GM19452 (cell line): ENCODE data around the gene IFIT1.

Experiments
- ATAC-seq: cut with Tn5 transposase; IDR thresholded peaks from one replicate; pipeline ENCODE4 v1.9.1; 2021; ENCODE audit not compliant: unreplicated experiment

IFIT1 gene, protein sequence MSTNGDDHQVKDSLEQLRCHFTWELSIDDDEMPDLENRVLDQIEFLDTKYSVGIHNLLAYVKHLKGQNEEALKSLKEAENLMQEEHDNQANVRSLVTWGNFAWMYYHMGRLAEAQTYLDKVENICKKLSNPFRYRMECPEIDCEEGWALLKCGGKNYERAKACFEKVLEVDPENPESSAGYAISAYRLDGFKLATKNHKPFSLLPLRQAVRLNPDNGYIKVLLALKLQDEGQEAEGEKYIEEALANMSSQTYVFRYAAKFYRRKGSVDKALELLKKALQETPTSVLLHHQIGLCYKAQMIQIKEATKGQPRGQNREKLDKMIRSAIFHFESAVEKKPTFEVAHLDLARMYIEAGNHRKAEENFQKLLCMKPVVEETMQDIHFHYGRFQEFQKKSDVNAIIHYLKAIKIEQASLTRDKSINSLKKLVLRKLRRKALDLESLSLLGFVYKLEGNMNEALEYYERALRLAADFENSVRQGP

DNA sequence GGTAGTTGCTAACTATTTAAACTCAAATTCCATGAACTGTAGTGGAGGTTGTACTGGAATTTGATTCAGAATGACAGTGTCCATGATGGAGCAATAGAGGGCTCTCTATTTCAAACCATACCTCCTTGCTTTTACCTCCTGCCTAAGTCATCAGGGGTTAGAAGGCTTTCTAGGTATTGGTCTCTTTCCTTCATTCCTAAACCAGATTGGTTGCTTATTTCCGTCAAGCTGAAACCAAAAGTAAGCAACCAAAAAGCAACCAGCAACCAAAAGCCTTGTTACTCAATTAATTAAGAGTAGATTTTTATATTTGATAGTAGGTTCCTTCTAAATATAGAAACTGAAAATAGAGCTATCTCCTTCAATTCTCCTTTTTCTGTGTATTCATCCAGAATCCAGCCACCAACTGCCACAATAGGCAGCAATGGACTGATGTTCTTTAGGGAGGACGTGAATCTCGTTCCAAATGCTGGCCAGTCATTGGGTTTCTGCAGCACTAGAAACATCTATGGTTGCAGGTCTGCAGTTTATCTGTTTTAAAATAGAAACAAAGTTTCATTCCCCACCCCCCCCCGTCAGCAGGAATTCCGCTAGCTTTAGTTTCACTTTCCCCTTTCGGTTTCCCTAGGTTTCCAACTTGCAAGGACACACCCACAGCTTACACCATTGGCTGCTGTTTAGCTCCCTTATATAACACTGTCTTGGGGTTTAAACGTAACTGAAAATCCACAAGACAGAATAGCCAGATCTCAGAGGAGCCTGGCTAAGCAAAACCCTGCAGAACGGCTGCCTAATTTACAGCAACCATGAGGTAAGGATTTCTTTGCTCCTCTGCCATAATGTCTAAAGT, at the start of gene IFIT1:
Gene IFIT1, plus strand, starts transcription at position 717 of the 850 bp plus-strand sequence. Its CDS starts 90 bp downstream, at position 807.
- peak; percentile 83 for ATAC-seq

DNA sequence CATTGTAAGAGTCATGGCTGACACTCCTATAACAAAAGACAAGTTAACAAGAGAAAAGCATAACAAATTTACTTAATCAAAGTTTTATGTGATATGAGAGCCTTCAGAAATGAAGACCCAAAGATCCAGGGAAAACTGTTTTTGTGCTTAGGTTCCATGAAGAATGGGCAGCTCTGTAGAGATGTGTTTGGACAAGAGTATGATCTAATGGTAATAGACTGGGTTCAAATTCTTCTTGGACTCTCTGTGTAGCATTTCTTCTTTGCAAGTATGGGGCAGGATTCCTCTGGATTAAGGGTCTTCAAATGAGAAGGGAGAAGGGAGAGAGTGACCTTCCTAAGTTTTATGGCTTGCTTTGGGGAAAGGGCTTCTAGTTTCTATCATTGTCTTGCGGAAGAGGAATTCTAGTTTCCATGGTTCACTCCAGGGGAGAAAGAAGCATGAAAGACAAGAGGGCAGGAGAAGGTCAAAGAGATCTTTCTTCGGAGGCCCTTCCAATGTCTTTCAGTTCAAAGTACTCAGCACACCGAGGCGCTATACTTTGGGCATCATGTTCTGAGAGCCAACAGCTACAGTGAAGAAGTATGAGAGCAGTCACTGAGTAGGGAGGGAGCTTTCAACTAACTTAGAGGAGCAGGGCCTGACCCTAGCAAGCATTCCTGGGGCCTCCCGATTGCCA, 49.2 kb upstream of the IFIT1 start:
- ATAC-seq = no peak

DNA sequence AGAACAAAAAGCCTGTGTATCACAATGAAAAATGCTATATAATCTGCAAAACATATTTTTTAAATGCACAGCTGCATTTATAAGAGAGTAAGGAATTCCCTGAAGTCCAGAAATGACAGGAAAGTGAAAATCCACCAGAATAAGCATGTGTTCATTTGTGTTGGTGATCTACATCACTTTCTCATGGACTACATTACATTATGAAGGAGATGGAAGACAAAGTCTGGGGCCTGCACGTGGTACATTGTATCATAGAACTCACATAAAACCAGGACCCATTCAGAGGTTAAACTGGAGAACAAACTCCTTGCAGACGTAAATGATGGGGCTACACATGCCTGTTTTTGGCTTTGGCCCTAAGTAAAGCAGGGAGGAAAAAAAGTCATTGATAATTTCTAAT, 48.3 kb upstream of the IFIT1 start:
- ATAC-seq = no peak

DNA sequence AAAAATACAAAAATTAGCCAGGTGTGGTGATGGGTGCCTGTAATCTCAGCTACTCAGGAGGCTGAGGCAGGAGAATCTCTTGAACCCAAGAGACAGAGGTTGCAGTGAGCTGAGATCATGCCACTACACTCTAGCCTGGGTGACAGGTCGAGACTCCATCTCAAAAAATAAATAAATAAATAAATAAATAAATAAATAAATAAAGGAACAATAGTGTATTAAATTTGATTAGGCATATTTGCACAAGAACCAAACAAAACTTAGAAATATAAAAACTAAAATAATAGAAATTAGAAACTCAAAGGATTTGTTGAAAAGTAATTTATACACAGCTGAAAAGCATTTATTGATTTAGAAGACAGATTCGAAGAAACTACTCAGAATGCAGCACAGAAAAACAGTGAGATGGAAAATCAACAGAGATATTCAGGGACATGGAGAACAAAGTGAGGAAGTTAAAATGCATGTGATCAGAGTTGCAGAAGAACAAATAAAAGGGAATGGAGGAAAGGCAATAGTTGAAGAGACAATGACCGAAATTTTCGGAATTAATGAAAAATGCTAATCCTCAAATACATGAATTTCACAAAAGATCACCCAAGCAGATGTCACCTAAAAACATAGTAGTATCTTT, 46.9 kb upstream of the IFIT1 start:
- ATAC-seq = no peak

DNA sequence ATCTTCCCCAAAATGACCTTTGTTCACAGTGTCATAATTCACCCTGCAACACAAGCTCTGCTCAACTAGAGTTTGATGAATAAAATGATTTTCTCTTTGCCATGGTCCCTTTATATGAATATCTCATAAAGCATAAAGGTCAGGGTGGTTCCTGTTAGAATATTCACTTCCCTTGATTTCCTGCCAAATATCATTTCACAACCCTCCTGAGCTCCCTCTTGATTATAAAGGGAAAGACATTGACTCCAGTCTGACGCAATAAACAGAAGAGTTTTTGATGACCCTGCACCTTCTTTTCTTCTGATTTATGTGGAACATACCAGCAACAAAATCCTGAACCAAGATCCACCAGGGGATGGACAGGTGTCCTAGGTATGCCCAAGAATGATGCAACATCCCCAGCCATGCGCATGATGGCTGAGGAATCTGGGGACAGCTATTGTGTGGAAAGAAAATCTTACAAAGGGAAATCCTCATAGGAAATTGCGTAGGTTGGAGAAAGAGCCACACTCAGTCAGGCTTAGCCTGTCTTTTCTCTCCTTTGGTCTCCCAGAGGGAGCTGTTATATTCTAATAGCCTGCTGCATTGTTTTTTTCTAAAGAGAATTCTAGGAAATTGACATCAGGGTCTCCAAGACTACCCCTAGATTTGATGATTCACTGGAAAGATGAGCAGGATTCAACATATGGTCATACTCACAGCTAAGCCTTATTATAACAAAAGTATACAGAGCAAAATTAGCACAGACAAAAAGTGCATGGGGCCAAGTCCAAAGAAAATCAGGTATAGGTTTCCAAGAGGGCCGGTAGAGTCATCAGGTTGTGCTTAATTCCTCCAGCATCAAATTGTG, 45.8 kb upstream of the IFIT1 start:
- no peak for ATAC-seq

DNA sequence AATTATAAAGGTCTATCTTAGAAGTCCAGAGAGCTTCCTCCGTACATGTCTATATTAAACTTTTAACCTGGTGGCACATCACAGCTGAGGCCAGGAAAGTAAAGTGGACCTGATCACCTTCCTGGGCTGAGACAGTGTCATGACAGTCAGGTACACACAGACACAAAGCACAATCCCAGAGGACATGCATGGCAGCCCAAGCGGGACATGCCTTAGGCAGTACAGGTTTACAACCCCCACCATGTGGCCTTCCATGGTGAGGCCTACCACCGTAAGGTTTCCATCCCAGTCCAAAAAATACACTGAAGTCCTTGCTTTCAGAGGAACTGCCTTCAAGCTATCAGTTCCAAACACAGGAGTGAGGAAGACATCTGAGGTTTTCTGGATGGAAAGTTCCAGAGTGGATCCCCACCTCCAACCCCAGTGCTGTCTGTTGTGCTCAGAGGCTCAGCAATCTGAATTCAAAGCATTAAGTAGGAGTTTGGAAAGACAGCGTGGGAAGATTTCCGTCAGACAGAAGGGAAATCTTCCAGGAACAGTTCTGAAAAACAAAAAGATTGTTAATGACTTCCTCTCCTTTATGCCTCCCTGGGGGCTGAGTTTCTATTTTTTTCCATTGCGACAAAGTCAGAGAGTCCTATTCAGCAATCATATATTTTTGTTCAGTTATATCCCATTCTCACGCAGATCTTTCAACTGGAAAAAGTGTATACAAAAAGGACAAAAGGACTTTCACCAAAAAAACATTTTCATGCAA, 44.5 kb upstream of the IFIT1 start:
- no peak for ATAC-seq

DNA sequence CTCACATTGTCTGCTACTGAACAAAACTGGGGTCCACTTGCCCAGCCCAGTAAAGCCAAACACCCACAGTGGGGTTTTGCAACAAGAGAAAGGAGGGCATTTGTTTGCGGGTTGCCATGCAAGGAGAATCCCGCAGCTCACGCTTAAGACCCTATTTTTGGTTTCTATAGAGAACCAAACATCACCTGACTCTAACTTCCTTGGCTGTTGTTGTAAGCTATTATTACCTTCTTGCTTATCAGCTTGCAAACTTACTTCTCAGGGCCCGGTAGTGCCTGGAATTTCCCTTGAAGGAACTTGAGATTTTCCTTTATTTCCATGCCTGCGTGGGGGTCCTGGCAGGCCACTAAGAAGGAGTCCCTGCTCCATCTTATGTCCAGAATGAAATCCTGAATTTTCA, 43.9 kb upstream of the IFIT1 start:
- no peak for ATAC-seq

DNA sequence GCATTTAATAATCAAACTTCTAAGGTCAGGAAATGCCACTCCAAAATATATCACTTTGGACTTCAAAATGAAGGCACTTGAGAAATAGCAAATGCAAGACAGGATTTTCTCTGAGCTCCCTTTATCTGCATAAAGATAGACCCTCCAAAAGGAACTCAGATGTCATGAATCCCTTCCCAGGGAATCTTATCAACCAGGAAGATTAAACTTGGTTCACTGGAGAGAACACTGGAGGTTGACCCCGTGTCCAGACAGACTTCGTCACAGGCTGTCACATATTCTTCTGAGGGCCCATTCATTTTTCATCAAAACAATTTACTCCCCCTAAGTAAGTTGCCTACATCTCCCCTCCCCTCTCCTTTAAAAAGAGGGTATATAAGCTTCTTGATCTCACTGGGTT, 43.4 kb upstream of the IFIT1 start:
- no peak for ATAC-seq

DNA sequence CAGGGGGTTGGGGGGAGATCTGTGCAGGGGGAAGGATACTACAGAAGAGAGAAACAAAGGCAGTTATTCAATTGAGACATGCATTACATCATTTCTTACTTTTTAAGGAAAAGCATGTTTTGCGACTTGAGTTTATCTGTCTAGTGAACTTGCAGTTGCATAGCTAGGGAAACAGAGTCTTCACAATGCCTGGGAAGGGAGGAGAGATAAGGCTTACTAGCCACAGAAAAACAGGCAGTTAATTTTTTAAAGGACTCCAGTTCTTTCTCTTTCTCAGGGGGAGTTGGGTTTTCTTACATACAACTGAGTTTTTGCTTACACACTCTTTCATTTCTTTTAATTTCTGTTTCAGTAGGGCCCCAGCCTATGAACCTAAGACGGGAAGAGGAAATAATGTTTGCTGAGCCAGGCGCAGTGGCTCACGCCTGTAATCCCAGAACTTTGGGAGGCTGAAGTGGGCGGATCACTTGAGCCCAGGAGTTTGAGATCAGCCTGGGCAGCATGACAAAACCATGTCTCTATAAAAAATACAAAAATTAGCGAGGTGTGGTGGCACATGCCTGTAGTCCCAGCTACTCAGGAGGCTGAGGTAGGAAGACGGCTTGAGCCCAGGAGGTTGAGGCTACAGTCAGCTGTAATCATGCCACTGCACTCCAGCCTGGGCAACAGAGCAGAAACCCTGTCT, 41.6 kb upstream of the IFIT1 start:
- peak; percentile 49 for ATAC-seq

DNA sequence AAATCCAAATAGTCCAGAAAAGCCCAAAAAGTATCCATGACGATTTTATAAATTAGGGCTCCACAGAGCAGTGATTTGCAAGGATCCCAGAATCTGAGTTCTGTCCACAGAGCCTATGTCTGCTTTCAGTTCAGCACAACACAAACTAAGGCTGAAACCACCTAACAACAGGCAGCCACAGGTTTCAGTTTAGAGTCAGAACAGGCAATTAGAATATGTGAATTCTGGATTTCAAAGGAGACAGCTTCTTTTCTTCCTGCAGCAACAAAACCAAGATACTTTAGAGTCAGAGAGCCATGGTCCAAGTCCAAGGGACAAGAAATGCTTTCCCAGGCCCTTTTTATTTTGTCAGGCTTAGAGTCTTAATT, 41.0 kb upstream of the IFIT1 start:
- ATAC-seq = peak; percentile 87

DNA sequence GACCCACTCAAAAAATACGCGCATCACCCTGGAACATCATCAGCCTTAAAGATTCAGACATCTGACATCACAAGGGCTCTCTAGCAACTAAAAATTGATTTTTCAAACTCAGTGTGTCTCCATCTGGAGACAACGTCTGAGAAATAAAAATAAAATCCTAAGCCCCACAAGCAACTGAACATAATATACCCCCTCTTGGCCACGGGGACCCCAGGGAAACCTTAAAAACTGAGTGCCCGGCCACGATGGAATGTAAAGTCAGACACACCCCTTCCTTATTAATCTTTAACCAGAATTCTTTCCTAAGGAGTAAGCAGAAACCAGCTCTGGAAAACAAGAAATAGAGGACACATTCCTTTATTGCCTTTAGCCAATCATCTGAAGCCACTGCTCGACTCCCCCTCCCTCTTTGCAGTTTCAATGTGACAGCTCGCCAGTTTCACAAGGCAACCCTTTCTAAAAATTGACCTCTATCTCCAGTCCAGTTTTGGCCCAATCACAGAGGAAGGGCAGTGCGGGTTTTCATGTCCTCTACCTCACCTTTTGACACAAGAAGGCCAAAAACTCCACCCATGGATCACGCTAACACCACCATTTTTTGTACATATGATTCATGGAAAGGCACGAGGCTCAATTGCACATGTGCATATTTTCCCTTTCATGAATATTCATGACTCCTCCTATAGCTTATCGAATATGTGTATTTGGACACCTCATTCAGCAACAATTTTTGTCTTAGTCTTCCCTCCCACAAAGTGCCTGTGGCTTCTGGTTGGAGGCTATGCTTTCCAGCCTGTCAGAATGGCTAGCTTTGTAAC, 40.4 kb upstream of the IFIT1 start:
- peak; percentile 5 for ATAC-seq

DNA sequence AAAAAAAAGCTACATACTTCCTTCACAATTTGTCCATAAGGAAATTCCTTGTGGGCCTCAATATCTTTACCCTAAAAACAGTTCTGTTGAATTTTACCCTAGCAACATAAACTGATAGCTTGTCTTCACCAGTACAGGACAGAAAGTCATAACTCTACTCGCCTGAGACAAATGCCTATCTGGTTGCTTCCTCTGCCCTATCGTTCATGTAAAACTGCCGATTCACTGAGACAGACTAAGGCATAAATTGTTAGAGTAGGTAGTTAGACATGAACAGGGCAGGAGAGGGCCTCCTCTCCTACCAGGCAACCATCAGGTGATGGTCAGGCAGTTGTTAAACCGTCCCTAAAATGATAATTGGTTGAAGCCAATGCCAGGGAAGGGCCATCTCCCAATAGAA, 39.6 kb upstream of the IFIT1 start:
- ATAC-seq = no peak

DNA sequence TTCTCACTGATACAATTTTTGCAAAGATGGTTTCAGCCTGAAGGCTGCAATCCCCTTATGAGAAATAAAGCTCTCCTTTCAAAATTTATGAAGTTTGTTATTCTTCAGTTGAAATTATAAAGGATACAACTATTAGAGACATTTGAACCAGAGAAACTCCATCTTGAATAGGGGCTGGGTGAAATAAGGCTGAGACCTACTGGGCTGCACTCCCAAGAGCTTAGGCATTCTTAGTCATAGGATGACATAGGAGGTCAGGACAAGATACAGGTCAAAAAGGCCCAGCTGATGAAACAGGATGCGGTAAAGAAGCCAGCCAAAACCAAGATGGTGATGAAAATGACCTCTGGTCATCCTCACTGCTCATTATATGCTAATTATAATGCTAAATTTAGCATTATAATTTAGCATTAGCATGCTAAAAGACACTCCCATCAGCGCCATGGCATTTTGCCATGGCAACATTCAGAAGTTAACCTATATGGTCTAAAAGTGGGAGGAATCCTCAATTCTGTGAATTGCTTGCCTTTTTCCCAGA, 37.0 kb upstream of the IFIT1 start:
- ATAC-seq = no peak

DNA sequence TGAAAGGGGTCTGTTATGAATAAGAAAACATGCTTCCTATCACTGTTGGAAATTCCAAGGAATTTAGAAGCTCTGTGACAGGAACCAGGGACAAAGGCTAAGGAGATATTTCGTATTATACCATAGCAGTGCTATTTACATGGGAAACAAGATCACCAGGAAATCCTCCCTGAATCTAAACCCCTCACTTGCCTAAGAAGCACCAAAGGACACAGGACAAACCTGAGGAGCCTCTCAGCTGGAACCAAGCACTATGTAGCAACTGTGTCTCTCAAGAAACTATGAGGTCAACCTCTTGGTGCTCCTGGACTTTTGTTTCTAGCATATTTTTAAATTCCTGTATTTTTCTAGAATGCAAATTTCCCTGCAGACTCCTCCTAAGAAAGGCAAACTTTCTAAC, 35.3 kb upstream of the IFIT1 start:
- no peak for ATAC-seq

DNA sequence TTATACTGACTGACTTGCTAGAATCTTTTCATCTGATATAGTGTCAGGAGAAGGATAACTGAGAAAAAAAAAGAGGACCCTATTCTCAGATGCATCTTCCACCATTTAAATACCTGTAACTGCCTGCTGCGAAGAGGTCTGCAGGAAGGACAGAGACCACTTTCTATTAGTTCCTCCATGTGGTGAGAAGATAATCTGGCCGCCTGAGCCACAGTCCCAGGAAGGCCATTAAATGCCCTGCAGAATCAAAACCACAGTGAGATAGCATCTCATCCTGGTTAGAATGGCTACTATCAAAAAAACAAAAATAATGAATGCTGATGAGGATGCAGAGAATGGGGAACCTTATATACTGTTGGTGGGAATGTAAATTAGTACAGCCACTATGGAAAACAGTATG, 34.4 kb upstream of the IFIT1 start:
- no peak for ATAC-seq

DNA sequence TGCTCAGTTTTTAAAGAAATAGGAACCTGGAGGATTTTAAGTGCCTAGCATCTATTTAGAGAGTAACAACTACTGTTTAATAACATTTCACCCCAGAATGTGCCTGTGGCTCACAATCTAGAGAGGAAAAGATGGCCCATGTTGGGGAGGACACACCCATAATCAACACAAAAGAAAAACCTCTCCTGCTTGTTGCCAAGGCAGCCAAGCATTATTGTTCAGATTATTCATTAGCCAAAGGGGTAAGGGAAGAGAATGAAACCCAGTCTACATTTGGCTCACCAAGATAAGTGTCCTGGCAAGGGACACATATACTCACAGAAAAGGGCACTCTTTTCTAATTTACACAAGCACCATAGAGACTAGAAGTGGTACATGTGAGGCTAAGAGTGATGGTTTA, 32.3 kb upstream of the IFIT1 start:
- no peak for ATAC-seq

DNA sequence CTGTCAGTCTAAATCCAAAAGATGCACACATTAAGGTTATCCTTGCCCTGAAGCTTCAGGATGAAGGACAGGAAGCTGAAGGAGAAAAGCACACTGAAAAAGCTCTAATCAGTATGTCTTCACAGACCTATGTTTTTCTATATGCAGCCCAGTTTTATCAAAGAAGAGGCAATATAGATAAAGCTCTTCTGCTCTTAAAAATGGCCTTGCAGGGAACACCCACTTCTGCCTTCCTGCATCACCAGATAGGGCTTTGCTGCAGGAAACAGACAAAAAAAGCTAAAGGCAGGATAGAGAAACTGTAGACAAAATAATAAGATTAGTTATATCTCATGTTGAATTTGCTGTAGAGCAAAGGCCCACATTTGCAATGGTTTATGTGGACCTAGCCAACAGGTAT, 29.5 kb upstream of the IFIT1 start:
- ATAC-seq = no peak
